NCI-H774 (cell line): ENCODE data around the gene UQCRQ.

Source experiments
- DNase-seq: peaks from one replicate; lab custom pipeline; 2025; lab: John Stamatoyannopoulos, UW

The UQCRQ gene

DNA sequence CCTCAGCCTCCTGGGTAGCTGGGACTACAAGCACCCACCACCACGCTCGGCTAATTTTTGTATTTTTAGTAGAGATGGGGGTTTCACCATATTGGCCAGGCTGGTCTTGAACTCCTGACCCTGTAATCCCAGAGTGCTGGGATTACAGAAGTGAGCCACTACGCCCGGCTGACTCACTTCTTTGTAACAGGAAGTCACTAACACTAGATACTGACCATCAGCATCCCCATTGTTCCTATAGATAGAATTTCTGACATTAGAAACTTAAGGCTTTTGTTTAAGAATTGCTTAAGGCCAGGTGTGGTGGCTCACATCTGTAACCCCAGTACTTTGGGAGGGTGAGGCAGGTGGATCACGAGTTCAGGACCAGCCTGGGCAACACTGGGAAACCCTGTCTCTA, 49.2 kb downstream of the UQCRQ start:
- DNase-seq, result no peak

DNA sequence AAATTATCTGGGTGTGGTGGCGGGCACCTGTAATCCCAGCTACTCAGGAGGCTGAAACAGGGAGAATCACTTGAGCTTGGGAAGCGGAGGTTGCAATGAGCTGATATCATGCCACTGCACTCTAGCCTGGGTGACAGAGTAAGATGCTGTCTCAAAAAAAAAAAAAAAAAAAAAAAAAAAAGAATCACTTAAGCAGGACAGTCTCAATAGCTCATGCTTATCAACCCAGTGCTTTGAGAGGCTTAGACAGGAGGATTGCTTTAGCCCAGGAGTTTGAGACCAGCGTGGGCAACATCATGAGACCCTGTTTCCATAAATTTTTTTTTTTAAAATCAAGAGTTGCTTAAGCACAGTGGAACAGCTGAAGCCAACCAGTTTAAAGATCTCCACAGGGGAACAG, 49.6 kb downstream of the UQCRQ start:
- no peak for DNase-seq
